Measurements from ENCODE around the gene IMMP2L. TPM values are rescaled to one million over a fixed set of nuclear protein-coding genes. Genes with fewer than 3 reads are reported as not detected.

Gene IMMP2L
- total and polyA plus RNA-seq, 2 of the 13 experiments (the other 11 are each of a cell fraction or from before 2014, with no cell fraction given): 7.8 to 16.9 TPM

- no peaks in the 10 kb centered on the region for H3K36me3 ChIP-seq (replicated peaks in 1 of 2; ENCODE audit: control insufficient read depth in 1 of 2, insufficient read depth in 2 of 2, low read length in 2 of 2)
- H3K9ac ChIP-seq (ENCODE audit: insufficient read depth, low read depth, low read length): no peak overlapping the region
- BruUV-seq (replicated peaks): no TSS peak
- WGBS (ENCODE audit: low lambda C conversion rate): 44% methylated on average over 2 of the region's 2 CpGs
- DNase-seq (ENCODE audit: low spot score): no peak
- H3K4me3 ChIP-seq (replicated peaks in 1 of 3; ENCODE audit: insufficient read depth in 1 of 3, low read depth in 2 of 3, low read length in 3 of 3): no peak overlapping the region
- no peaks in the 10 kb centered on the region for H3K27me3 ChIP-seq (ENCODE audit: control insufficient read depth in 1 of 2, insufficient read depth in 2 of 2, low read length in 2 of 2)
- no peaks in the 10 kb centered on the region for H3K9me3 ChIP-seq (ENCODE audit: low read length)
- peaks cover 15% of the 10 kb centered on the region for H3K4me1 ChIP-seq (ENCODE audit: insufficient read depth, low read length)
- ChIA-PET POLR2A (no interaction called here), CTCF (ENCODE audit: low intra/inter-chr PET ratio, low total read pairs) (no interaction called here)
- no peak for FAIRE-seq
- H3K4me2 ChIP-seq (ENCODE audit: low read depth, low read length): no peak overlapping the region
- no peaks in the 10 kb centered on the region for H3K79me2 ChIP-seq (ENCODE audit: insufficient read depth, low read length)
- intact Hi-C loops (cut with micrococcal nuclease; ENCODE audit: unreplicated experiment): no loop called here
- in situ Hi-C loops (cut with HindIII; ENCODE audit: extremely low pct_ligation_motif_present, low pct_unique_long_range_greater_than_20kb): no loop called here
- ATAC-seq: no peak
- H4K20me1 ChIP-seq (ENCODE audit: insufficient read depth, low read length): no peaks in the 10 kb centered on the region
- H3K27ac ChIP-seq (ENCODE audit: extremely low read length, insufficient read depth, low read length): no peak overlapping the region
- H2AFZ ChIP-seq (ENCODE audit: low read length): no peak overlapping the region
- TF ChIP-seq FOXK1 (CRISPR knock-in tag; IDR thresholded peaks at IDR 0.05; ENCODE audit: borderline replicate concordance, low read depth) (no peak), ZEB1 (IDR thresholded peaks at IDR 0.05; ENCODE audit: insufficient replicate concordance, low read depth) (no peak), ISL2 (CRISPR knock-in tag; IDR thresholded peaks at IDR 0.05) (no peak), ZNF766 (CRISPR knock-in tag; IDR thresholded peaks at IDR 0.05; ENCODE audit: borderline replicate concordance) (no peak), SRSF4 (IDR thresholded peaks at IDR 0.05; ENCODE audit: low read depth, low read length, poor library complexity, severe bottlenecking) (no peak), ZNF768 (CRISPR knock-in tag; IDR thresholded peaks at IDR 0.05) (no peak), AKNA (CRISPR knock-in tag; IDR thresholded peaks at IDR 0.05; ENCODE audit: borderline replicate concordance) (no peak), HNRNPH1 (optimal IDR thresholded peaks at IDR 0.05; ENCODE audit: low read depth, low read length) (no peak), JUND (CRISPR knock-in tag; IDR thresholded peaks at IDR 0.05) (no peak), ZBTB26 (CRISPR knock-in tag; IDR thresholded peaks at IDR 0.05; ENCODE audit: borderline replicate concordance) (no peak), THRA (CRISPR knock-in tag; IDR thresholded peaks at IDR 0.05; ENCODE audit: borderline replicate concordance) (no peak), ZNF503 (CRISPR knock-in tag; IDR thresholded peaks at IDR 0.05) (no peak), ZNF263 (CRISPR knock-in tag; IDR thresholded peaks at IDR 0.05) (no peak), ZNF660 (CRISPR knock-in tag; IDR thresholded peaks at IDR 0.05; ENCODE audit: borderline replicate concordance, low read depth) (no peak), WIZ (CRISPR knock-in tag; IDR thresholded peaks at IDR 0.05) (no peak), HNRNPL (IDR thresholded peaks at IDR 0.05; ENCODE audit: low read depth, low read length) (no peak), ZNF260 (CRISPR knock-in tag; IDR thresholded peaks at IDR 0.05; ENCODE audit: borderline replicate concordance, low read depth) (no peak)
Observed at GRCh38 chr7:111041577-111041976, 520.7 kb downstream of the IMMP2L start.

All from HepG2 (cell line).